A673 (cell line): Measurements from ENCODE around the gene SHANK3. TPM values are rescaled to one million over a fixed set of nuclear protein-coding genes. Genes with fewer than 3 reads are reported as not detected.
A peak's percentile ranks its signal among the peaks of the same experiment; 100 is the strongest.

Source experiments
- BruUV-seq: library from RNA; stranded (reverse); fragments of 400-500 nt; replicated peaks from 2 replicates; lab custom pipeline; 2021; lab: Mats Ljungman, UMichigan
- CTCF ChIA-PET: fragments of 300-600 bp; sonication (Branson Sonifier 250); formaldehyde crosslinking; loops from one replicate; lab custom pipeline; 2022; ENCODE audit warnings: antibody characterized with exemption; lab: Charles Lee
- POLR2A ChIA-PET: fragments of 300-600 bp; sonication (Branson Sonifier 250); formaldehyde crosslinking; loops from one replicate; lab custom pipeline; 2022; ENCODE audit warnings: antibody characterized with exemption; ENCODE audit not compliant: low non-redundant PET; lab: Charles Lee
- DNase-seq: peaks from one replicate; pipeline ENCODE4 v3.0.0-alpha.2; 2015; ENCODE audit warnings: low spot score
- H3K27ac ChIP-seq: fragments of 200-600 bp; sonication (generic); 2 replicates; pipeline ENCODE4 v1.5.1; 2016; ENCODE audit warnings: mixed run types, low read depth, mild to moderate bottlenecking, mixed read lengths, antibody characterized with exemption, low read length; ENCODE audit not compliant: poor library complexity, severe bottlenecking
- H3K27me3 ChIP-seq: fragments of 200-600 bp; sonication (generic); replicated peaks from 2 replicates; pipeline ENCODE4 v1.6.1; 2017; ENCODE audit warnings: mixed run types, low read depth, mild to moderate bottlenecking, mixed read lengths, antibody characterized with exemption, low read length; ENCODE audit not compliant: insufficient read depth, poor library complexity
- H3K36me3 ChIP-seq: fragments of 200-600 bp; sonication (generic); 2 replicates; pipeline ENCODE4 v1.6.1; 2016; ENCODE audit warnings: mixed run types, mild to moderate bottlenecking, mixed read lengths, antibody characterized with exemption, low read length; ENCODE audit not compliant: insufficient read depth, poor library complexity, severe bottlenecking
- H3K4me1 ChIP-seq: fragments of 200-600 bp; sonication (generic); 2 replicates; pipeline ENCODE4 v1.6.1; 2017; ENCODE audit warnings: mixed run types, mild to moderate bottlenecking, mixed read lengths, antibody characterized with exemption, low read length; ENCODE audit not compliant: insufficient read depth, poor library complexity, severe bottlenecking
- H3K4me3 ChIP-seq: fragments of 200-600 bp; sonication (generic); 2 replicates; pipeline ENCODE4 v1.5.1; 2016; ENCODE audit warnings: low read depth, mixed run types, mild to moderate bottlenecking, mixed read lengths, low read length; ENCODE audit not compliant: poor library complexity, severe bottlenecking
- H3K9me3 ChIP-seq: fragments of 200-600 bp; sonication (generic); 2 replicates; pipeline ENCODE4 v1.6.1; 2016; ENCODE audit warnings: mixed run types, low read depth, mild to moderate bottlenecking, mixed read lengths, antibody characterized with exemption, low read length; ENCODE audit not compliant: poor library complexity, severe bottlenecking
- EZH2 ChIP-seq: fragments of 200-600 bp; sonication (generic); IDR thresholded peaks from 2 replicates; pipeline ENCODE4 v1.6.1; 2017; ENCODE audit warnings: borderline replicate concordance, low read depth, mild to moderate bottlenecking, mixed read lengths, antibody characterized with exemption, low read length; ENCODE audit not compliant: poor library complexity, severe bottlenecking
- intact Hi-C: fragments of 100-400 bp; cut with micrococcal nuclease; formaldehyde crosslinking; loops from one replicate; pipeline ENCODE4 v1.10.0; 2022; ENCODE audit not compliant: unreplicated experiment
- total RNA-seq: library from RNA; stranded (reverse); gene quantifications from 2 replicates; pipeline ENCODE4 v1.2.3, GENCODE V29; 2021
- TF ChIP-seq, protein P1 (sequence below): fragments of 300-800, 200-600 bp; sonication (generic); conservative IDR thresholded peaks from 2 replicates; pipeline ENCODE4 v1.5.1; 2017; ENCODE audit warnings: low read depth, mild to moderate bottlenecking, antibody characterized with exemption, low read length, moderate library complexity, mixed read lengths

The SHANK3 gene
- total RNA-seq, 1 experiment from 2014 or later: 4.4 TPM

DNA sequence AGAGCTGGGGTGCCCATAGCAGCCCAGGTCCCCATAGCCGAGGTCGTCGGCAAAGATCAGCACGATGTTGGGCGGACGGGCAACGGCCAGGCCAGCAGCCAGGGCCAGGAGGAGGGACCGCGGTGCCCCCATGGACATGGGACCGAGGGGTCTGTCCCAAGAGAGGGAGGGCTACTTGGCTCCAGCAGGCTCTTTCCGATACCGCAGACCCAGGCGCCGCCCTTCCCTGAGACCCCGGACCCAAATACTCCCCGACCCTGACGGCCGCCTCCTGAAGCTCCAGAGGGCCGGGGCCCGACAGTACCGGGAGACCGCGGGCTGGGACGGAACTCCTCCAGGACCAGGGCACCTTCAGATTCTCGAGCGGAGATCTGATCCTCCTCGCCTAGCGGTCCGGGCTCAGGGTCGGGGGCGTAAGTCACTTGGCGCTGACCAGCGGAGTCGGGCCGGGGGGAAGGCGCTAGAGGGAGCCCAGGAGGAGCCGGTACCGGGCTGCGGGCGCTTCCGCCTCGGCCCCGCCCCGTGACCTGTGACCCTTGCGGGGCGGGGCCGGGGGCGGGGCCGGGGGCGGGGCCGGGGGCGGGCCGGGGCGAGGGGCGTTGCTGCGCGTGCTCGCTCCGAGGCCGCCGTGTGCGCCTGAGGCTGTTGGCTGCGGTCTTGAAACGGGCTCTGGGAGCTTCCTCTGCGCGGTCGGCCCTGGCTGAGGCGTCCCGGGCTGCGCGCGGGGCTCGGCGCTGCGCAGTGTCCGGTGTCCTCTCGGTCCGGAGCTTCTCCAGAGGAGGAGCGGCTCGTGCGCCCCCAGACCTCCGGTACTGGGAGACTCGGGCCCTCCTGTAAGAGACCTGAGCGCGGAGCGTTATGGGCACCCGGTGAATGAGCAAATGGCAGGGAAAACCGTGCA lies 44.7 kb upstream of the SHANK3 start, which contains the start of gene ARSA:
TSS of gene ARSA (minus strand) at position 511 of the 901 bp plus-strand sequence. CDS start at position 138, 373 bp downstream.
- H3K27ac ChIP-seq: peak within 1 kb of the TSS; percentile 72
- peak; percentile 84 for DNase-seq
- intact Hi-C loops: no loop called here

DNA sequence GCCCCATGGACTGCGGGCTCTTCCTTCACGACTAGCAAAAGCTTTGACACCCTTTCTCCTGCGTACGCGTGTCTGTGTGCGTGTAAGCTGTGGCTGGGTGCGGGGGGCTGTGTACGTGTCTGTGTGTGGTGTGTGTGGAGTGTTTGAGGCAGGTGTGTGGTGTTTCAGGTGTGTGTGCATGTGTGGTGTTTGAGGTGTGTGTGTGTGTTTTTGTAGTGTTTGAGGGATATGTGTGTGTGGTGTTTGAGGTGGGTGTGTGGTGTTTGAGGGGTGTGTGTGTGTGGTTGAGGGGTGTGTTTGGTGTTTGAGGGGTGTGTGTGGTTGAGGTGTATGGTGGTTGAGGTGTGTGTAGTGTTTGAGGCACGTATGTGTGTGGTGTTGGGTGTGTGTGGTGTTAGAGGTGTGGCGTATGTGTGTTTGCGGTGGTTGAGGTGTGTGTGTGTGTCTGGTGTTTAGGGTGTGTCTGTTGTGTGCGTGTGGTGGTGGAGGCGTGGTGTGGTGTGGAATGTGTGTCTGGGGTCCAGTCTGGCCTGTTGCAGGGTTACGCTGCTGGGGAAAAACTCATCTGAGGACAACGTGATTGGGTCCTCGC lies 44.0 kb upstream of the SHANK3 start:
- Histone ChIP-seq H3K9me3 (no peaks in the 10 kb centered on the region), H3K4me3 (peak overlapping the region; percentile 96), H3K4me1 (peaks cover 5% of the 10 kb centered on the region), H3K27me3 (no peaks in the 10 kb centered on the region), H3K27ac (peak overlapping the region; percentile 72), H3K36me3 (no peaks in the 10 kb centered on the region)
- intact Hi-C loops: no loop called here
- TF ChIP-seq, protein P1, sequence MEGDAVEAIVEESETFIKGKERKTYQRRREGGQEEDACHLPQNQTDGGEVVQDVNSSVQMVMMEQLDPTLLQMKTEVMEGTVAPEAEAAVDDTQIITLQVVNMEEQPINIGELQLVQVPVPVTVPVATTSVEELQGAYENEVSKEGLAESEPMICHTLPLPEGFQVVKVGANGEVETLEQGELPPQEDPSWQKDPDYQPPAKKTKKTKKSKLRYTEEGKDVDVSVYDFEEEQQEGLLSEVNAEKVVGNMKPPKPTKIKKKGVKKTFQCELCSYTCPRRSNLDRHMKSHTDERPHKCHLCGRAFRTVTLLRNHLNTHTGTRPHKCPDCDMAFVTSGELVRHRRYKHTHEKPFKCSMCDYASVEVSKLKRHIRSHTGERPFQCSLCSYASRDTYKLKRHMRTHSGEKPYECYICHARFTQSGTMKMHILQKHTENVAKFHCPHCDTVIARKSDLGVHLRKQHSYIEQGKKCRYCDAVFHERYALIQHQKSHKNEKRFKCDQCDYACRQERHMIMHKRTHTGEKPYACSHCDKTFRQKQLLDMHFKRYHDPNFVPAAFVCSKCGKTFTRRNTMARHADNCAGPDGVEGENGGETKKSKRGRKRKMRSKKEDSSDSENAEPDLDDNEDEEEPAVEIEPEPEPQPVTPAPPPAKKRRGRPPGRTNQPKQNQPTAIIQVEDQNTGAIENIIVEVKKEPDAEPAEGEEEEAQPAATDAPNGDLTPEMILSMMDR: no peak
- no peak for TF ChIP-seq EZH2
- CTCF ChIA-PET: interaction anchor here (0.7 kb wide), 1 partner anchor 50 kb away, joined by 5 read pairs; no protein-coding TSS in a partner anchor
- no peak for DNase-seq
- BruUV-seq: no TSS peak
- POLR2A ChIA-PET: no interaction called here

More for the DNA sequence above, 44.7 kb upstream of the SHANK3 start, which contains the start of gene ARSA:
- H3K4me1 ChIP-seq: peaks cover 5% of the 10 kb centered on the region
- no peaks in the 10 kb centered on the region for H3K27me3 ChIP-seq
- H3K36me3 ChIP-seq: no peaks in the 10 kb centered on the region
- H3K9me3 ChIP-seq: no peaks in the 10 kb centered on the region
- TF ChIP-seq EZH2: no peak
- TF ChIP-seq, protein P1: 0 out of 2 replicates have a peak, but pooled peaks have one; percentile 24
- H3K4me3 ChIP-seq: peak within 1 kb of the TSS; percentile 96
- CTCF ChIA-PET: interaction anchor here (0.7 kb wide), 1 partner anchor 49 kb away, joined by 5 read pairs; no protein-coding TSS in a partner anchor
- BruUV-seq: no TSS peak
- POLR2A ChIA-PET: interaction anchor here (0.5 kb wide), 1 partner anchor 361 kb away, joined by 3 read pairs; no protein-coding TSS in a partner anchor

DNA sequence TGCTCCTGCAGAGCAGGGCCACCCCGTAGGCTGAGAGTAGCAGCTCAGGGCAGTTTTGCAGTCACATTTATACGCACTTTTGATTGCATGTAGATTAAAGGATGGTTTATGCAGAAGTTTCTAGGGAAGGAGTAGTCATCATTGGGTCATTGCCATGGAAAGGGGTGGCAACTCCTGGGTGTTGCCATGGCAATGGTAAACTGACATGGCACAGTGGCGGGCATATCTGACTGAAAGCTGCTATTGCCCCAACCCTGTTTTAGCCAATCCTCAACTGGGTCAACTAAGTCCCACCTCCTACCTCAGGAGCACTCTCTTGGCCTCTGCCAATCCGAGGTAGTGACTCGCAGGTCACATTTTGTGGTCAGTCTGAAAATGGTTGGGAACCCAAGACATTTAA lies 42.2 kb upstream of the SHANK3 start:
- H3K4me3 ChIP-seq: no peak overlapping the region
- ChIA-PET POLR2A (no interaction called here), CTCF (no interaction called here)
- intact Hi-C loops: no loop called here
- H3K4me1 ChIP-seq: peaks cover 5% of the 10 kb centered on the region
- no peaks in the 10 kb centered on the region for H3K27me3 ChIP-seq
- H3K36me3 ChIP-seq: no peaks in the 10 kb centered on the region
- TF ChIP-seq, protein P1: no peak
- TF ChIP-seq EZH2: no peak
- no peak for DNase-seq
- H3K9me3 ChIP-seq: no peaks in the 10 kb centered on the region
- no TSS peak for BruUV-seq
- H3K27ac ChIP-seq: no peak overlapping the region
